GM04503 (cell line): ENCODE measurements around the gene MED29.

Source experiments
- DNase-seq: peaks from one replicate; pipeline ENCODE4 v3.0.0-alpha.2; 2012; ENCODE audit warnings: low read depth

MED29 gene

DNA sequence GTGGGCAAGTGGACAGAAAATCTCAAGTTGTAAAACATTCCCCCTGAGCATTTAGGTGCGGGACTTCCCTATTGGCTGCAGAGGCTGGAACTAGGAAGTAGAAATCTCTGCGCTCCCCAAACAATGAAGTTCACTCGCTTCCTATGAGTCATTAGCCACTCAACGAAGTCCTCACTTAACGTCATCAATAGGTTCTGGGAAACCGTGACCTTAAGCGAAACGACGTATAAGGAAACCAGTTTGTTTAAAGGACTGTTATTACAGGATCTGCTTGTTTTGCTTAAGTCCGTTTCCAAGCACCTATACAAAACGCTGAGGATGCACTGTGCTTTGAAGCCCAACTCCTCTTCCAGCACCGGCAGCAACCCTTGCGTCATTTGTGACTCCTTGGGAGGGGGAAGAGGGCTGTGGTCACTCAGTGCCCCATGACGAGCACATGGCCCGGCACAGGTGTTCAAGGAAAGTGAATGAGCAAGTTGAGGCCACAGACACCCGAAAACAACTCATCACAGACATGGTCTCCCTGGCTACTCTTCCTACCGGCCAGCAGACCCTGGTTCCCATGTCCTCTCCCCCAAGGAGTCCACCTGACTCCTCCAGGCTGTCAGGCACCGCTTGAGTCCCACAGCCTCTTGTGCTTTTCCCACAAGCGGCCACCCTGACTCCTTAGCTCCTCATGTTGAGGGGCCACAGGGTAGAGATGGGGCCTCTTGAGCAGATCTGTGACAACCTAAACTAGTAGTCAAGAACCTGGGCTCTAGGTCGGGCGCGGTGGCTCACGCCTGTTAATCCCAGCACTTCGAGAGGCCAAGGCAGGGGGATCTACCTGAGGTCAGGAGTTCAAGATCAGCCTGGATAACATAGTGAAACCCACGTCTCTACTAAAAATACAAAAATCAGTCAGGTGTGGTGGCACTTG lies 39.8 kb downstream of the MED29 start:
- no peak for DNase-seq

DNA sequence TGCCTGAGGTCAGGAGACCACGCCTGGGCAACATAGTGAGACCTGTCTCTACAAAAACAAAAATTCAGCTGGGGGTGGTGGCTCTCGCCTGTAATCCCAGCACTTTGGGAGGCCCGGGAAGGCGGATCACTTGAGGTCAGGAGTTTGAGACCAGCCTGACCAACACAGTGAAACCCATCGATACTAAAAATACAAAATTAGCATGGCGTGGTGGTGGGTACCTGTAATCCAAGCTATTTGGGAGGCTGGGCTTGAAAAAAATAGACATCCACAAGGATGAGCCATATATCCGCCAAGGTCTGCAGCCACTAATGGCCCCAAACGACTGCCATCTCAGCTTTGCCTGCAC lies 41.5 kb downstream of the MED29 start:
- DNase-seq, result no peak

DNA sequence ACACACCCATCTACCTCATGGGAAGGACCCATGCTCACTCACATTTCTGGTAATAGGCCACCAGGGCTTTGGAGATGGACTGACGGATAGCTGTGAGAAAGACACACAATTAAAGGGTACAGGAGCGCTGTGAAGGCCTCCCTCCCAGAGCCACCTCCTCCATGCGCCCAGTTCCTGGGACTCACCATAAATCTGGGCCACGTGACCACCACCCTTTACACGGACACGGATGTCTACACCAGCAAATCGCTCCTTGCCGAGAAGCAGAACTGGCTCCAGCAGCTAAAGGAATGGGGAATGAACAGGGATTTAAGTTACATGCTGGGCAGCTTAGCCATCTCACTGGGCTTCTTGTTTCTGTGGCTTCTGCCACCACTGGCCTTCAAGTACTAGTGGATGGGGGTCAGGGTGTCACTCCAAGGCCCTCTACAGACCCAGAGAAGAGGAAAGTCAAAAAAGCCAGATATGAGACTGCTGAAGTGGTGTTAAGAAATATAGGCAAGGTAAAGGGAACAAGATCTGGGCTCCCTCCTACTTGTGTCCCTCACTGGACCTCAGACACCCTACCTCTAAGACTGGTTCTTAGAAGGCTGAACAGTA lies 42.4 kb downstream of the MED29 start:
- no peak for DNase-seq

DNA sequence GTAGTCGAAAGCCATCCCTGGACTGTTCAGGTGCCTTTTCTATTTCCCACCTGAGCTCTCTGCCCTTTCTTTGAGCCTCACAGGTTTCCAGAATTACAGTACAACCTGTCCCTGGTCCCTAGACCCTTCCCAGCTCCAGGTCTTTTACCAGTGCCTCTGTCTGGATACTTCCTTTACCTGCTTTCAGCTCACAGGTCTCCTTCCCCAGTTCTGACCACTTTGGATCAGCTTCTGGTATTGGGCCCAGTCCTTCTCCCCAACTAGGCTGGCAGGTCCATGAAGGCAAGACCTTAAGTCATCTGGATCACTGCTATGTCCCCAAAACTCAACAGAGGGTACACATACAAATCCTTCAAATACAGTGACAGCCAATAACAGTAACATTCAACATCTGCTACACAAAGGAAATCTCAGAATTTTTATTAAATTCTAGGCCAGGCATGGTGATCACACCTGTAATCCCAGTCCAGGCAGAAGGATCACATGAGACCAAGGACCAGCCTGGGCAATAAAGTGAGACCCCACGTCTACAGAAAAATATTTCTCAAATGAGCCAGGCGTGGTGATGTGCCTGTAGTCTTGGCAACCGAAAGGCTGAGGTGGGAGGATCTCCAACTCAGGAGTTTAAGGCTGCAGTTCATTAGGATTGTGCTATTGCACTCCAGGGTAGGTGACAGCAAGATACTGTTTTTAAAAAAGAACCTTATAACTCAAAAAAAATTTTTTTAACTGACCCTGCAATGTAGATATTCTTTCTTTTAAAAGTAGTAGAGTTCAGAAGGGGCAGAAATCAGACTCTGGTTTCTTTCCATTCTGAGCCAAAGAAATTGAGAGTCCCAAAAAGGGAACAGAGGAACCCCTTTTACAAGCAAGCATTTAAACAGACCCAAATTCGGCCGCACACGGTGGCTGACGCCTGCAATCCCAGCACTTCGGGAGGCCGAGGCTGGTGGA lies 43.2 kb downstream of the MED29 start:
- DNase-seq, result no peak

DNA sequence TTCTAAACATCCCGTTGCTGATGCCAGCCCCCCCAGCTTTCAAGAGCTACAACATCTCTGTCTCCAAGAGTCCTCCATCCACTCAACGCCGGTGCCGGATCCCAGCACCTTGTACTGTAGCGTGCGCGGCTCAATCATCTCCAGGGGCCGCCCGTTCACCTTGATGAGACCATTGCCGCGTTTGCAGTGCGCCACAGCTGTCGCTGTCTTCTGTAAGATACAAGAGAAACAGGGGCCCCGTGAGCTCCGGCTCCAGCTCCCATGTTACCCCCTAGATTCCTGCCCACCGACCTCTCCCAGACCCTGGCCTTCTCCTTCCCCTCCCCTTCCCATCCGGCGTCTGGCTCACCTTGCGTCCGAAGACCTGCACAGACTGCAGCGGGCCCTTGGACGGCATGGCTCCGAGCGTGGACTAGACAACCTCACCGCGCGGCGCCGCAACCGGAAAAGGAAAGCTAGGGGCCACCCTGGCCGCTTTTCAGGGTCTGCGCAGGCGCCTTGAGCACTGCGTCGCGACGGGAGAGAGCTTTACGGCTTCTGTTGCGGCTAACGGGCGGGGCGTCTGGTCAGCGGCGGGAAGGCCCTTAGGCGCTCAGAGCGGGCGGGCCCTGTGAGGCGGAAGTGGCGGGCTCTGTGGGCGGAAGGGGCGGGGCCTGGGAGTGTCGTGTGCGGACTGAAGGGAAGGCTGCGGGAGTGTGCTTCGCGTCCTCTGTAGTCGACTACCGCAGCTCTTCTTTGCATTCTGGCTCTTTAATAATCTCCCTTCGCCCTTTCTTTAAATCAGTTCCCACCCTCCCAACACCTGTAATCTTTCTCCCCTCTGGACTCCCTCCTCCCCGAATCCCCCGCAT lies 44.5 kb downstream of the MED29 start, which contains the start of gene RPS16:
Gene RPS16, minus strand, starts transcription at position 451 of the 851 bp plus-strand sequence. Its CDS starts 54 bp downstream, at position 397.
- peak; percentile 69 for DNase-seq

DNA sequence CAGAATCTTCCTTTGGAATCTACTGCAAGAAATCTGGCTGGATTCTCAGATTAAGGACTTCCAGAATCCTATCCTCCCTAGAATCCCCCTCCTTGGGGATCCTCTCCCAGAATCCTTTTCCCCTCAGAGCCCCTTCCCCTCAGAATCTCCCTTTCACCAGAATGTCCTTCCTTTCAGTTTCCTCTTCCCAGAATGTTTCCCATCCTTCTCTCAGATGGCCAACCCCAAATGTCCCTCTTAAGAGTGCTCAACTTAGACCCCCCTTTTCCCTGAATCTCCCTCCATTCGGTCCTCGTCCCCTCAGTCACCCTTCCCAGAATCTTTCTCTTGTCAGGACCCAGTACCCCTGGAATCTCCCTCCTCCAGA lies 45.2 kb downstream of the MED29 start:
- DNase-seq, result no peak

DNA sequence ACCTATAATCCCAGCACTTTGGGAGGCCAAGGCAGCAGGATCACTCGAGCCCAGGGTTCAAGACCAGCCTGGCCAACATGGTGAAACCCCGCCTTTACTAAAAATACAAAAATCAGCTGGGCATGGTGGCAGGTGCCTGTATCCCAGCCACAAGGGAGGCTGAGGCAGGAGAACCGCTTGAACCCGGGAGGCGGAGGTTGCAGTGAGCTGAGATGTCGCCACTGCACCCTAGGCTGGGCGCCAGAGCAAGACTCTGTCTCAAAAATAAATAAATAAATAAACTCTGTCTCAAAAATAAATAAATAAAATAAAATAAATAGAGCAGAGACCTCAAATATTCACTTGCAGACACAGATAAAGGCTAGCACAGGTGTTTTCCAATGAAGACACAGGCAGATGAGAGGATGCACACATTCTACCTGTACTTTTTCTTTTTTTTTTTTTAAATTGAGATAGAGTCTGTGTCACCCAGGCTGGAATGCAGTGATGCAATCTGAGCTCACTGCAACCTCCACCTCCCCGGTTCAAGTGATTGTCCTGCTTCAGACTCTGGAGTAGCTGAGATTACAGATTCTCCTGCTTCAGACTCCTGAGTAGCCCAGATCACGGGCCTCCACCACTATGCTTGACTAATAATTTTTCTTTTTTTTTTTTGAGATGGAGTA lies 47.2 kb downstream of the MED29 start:
- no peak for DNase-seq

DNA sequence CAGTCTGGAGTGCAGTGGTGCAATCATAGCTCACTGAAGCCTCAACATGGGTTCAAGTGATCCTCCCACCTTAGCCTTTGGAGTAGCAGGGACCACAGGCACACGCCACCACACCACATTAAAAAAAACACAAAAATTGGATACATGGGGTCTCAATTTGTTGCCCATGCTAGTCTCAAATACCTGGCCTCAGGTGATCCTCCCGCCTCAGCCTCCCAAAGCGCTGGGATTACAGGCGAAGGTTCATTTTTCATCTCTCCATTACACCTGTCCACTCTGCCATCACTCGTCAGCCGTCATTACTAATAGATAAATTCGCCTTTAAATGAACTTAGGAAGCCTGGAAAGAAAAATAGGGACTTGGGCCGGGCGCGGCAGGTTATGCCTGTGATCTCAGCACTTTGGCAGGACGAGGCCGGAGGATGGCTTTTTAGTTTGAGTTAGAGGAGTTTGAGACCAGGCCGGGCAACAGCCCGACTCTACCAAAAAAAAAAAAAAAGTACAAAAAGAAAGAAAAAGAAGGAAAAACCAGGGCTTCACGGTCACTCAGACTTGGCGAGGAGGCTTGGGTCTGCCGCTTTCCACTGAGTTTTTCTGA lies 53.5 kb downstream of the MED29 start:
- DNase-seq, result no peak

DNA sequence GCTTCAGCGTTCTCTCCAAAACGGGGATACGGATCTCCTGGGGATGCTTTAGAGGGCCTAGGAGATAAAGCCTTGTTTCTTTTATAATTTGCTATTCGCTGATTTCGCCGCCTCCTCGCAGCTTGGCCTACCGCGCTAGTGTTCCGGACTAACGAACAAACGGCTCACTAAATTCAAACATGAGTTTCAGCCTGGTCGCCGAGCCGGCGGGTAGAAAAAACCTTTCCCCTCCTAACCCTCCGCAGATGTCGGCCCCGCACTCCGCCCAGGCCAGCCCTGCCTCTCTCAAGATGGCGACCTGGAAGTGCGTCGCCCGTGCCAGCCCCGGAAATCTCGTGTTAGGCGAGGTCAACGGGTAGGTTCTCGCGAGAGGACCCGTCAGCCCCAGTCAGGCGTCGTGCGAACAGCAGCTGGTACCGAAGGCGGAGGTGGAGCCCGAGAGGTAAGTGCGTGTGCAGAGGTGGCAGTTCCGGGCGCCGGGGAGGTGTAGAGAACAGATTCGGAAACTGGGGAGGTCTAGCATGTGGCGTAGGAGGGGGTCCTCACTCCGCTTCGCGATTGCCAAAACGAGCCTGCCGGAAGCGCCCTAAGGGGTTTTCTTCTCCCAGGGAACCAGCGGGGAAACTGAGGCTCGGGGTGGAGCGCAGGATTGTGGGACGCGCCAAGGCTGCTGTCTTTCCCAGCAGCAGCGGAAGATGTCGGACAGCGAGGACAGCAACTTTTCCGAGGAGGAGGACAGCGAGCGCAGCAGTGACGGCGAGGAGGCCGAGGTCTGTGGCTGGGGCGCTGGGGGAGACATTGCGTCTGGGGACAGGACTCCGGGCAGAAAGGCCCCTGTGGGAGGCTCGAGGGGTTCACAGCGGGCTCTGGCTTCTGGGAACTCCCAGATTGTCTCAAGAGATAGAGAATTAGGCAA lies 54.3 kb downstream of the MED29 start, which contains the start of gene SUPT5H:
Gene SUPT5H, plus strand, starts transcription at position 387 of the 916 bp plus-strand sequence. Its CDS starts 309 bp downstream, at position 696.
- peak; percentile 73 for DNase-seq

DNA sequence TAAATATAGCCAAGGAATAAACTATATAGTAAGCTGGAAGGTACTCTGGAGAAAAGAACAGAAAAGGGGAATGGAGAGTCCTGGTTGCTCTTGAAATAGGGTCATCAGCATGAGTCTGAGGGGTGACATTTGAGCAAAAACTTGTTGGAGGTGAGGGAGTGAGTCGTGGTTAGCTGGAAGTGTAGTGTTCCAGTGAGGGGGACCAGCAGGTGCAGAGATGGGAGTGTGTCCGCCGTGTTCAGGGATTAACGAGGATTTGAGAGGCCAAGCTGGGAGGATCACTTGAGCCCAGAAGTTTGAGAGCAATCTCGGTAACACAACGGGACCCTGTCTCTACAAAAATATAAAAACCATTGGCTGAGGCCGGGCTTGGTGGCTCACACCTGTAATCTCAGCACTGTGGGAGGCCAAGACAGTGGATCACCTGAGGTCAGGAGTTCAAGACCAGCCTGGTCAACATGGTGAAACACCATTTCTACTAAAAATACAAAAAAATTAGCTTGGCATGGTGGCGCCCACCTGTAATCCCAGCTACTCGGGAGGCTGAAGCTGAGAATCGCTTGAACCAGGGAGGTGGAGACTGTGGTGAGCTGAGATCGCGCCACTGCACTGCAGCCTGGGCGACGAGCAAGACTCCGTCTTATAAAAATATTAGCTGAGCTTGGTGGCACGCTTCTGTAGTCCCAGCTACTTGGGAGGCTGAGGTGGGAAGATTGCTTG lies 55.3 kb downstream of the MED29 start:
- no peak for DNase-seq

DNA sequence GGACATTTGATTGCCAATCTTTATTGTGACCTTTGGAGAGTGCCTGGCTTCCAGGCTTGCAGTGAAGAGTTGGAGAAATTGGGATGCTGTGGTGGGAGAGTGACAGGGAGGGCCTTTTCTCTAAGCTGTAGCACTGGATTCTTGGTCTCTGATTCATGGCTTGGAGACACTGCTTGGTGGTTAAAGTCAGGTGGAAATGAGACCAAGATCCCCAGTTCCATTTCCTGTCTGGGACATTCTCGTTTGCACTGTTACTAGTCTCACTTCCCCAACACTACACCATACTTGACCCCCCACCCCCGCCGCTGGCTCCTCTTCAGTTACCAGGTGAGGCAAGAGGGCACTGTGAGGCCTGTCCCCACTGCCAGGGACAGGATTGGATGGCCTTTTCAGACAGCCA lies 57.1 kb downstream of the MED29 start:
- no peak for DNase-seq

DNA sequence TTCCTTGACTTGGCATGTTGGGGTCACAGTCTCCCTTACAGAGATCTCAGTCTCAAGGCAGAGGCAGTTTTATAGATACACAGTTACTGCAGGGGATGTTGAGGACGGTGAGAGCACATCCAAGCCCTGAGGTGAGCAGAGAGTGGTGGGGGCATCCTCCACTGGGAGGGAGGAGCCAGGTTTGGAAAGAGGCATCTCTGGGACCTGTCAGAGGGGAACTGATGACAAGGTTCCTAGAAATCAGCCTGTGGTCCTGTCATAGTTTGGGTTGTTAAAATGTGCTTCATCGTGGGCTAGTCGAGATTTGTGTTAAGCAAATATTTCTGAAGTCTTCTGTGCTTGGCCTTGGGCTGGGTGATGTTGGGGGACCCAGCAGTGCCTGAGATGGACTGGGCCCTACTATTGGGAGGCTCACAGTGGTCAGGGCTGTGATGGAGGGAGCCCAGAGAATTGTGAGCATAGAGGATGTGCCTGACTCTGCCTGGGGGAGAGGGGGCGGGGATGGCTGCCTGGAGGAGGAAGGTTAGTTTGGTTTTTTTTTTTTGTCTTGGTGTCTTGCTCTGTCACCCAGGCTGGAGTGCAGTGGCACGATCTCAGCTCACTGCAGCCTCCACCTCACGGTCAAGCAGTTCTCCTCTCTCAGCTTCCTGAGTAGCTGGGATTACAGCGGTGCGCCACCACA lies 58.1 kb downstream of the MED29 start:
- no peak for DNase-seq
